Activated CD4-positive, alpha-beta T cell treated with anti-CD3 and anti-CD28 coated beads, Interleukin-2, amount 50 U/mL, for 1 hour (primary cell): ENCODE measurements around the gene POU5F2.

Source experiments
- DNase-seq: peaks from one replicate; pipeline ENCODE4 v3.0.0-alpha.2; 2020

POU5F2 gene

DNA sequence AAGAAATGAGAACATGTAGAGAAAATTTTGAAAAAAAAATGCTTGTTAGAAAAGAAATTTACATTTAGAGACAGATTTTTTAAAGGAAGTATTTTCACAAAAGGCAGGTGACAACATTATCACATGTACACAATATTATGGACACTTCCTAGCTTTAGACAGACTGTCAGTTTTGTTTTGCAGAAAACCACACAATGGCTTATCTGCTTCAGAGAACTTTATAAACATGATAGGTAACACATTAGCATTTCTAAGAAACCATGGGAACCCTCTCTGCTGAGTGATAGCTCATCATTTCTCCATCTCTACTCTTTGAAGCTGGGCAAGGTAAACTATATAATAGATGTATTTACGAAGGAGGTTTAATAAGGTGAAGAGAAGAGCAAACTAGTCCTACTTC, 25.6 kb downstream of the POU5F2 start:
- DNase-seq, result no peak

DNA sequence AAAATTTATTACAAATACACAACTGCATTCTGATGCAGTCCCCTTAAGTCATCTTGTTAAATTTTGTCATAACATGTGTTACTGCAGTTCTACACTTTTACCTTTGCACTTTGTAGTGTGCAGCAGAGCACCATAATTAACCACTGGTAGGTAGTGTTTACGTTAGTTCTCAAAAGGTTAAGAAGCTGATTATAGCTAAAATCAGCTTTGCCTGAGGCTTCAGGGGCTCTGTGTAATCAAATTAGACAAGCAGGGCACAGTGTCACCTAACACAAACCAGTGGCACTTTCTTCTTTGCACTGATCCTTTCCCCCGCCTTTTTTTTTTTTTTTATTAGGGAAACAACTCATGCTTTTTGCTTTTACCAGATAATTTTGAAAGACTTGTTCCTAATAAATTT, 26.1 kb downstream of the POU5F2 start:
- no peak for DNase-seq

DNA sequence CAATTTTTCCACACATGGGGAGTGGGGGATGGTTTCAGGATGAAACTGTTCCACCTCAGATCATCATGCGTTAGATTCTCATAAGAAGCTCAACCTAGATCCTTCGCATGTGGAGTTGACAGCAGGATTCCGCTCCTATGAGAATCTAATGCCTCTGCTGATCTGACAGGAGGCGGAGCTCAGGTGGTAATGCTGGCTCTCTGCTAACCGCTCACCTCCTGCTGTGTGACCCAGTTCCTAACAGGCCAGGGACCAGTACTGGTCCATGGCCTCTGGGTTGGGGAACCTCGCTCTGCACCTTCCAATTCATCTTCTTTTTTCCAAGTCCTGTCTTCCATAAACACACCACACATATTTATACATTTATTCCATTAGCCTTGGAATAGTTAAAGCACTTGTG, 33.0 kb downstream of the POU5F2 start:
- DNase-seq, result no peak

DNA sequence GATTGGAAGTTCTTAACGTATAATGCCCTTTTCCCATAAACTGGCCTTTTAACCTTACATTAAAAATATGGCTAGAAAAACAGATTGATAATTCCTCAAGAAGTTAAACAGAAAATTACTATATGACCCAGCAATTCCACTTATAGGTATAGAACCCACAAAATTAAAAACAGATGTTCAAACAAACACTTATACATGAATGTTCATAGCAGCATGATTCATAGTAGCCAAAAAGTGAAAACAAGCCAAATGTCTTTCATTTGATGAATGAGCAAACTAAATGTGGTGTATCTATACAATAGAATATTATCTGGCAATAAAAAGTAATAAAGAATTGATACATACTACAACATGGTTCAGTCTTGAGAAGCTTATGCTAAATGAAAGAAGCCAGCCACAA, 35.5 kb downstream of the POU5F2 start:
- DNase-seq, result no peak

DNA sequence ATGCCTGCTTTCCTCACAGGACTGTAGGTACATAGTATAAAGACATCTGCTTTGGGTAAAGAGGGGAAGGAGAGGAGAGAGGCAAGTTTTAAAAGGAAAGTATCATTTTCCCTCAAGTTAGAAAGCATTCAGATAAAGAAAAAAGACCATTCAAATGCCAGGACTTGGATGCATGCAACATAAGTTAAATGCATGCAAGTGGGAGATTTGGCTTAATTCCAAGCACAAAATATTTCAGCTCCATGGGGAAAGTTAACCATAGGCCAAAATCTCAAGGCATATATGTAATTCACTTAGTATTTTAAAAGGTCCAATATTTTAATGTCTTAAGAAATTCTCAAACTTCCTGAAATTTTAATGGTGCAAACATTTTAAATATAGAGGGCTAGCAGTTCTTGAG, 36.4 kb downstream of the POU5F2 start:
- DNase-seq, result no peak

DNA sequence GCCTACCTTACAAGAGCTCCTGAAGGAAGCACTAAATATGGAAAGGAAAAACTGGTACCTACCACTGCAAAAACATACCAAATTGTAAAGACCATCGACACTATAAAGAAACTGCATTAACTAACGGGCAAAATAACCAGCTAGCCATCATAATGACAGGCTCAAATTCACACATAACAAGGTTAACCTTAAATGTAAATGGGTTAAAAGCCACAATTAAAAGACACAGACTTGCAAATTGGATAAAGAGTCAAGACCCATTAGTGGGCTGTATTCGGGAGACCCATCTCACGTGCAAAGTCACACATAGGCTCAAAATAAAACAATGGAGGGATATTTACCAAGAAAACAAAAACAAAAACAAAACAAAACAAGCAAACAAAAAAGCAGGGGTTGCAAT, 49.4 kb downstream of the POU5F2 start:
- no peak for DNase-seq
